ENCODE data around the gene KIR3DL1.
"Not testable (repeated sequence)": the region's sequence is repeated elsewhere in the genome, so short reads cannot be mapped to it uniquely, and the experiment has no call there.

The KIR3DL1 gene

DNA sequence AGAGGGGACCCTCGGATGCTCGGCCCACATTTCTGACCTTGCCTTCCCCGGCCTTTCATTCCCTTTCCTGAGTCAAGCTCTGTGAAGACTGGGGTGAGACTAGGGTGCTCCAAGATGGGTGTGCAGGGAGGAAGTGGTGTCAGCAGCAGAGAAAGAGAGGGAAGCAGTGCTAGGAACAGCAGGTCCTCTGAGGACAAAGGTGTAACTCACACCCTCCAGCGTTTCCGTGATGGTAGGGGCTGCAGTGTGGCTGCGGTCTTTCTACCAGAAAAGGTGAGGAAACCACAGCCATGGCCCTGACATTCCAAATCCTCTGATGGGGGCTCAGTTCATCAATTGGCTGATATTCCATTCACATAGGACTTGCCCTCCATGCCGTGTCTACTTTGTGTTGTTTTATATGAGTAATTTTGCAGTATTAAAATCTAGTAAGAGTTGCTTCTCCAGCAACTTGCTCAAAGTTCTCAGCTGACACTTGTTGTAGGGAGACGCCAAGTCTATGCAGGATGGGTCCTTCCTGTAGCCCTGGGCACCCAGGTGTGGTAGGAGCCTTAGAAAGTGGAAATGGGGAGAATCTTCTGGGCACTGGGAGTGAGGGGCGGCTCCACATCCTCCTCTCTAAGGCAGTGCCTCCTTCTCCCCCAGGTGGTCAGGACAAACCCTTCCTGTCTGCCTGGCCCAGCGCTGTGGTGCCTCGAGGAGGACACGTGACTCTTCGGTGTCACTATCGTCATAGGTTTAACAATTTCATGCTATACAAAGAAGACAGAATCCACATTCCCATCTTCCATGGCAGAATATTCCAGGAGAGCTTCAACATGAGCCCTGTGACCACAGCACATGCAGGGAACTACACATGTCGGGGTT lies 1.6 kb downstream of the KIR3DL1 start:
- H3K27me3 ChIP-seq (replicated peaks; ENCODE audit: insufficient read depth, low read length), result no peaks in the 10 kb centered on the region
- no peaks in the 10 kb centered on the region for H3K9me3 ChIP-seq (replicated peaks; ENCODE audit: insufficient read depth, low read length)
- no peak for TF ChIP-seq EZH2 (optimal IDR thresholded peaks at IDR 0.05; ENCODE audit: low read depth, low read length)
- TF ChIP-seq EZH2phosphoT487 (IDR thresholded peaks at IDR 0.05; ENCODE audit: low read length), result no peak
- TF ChIP-seq, protein P1, sequence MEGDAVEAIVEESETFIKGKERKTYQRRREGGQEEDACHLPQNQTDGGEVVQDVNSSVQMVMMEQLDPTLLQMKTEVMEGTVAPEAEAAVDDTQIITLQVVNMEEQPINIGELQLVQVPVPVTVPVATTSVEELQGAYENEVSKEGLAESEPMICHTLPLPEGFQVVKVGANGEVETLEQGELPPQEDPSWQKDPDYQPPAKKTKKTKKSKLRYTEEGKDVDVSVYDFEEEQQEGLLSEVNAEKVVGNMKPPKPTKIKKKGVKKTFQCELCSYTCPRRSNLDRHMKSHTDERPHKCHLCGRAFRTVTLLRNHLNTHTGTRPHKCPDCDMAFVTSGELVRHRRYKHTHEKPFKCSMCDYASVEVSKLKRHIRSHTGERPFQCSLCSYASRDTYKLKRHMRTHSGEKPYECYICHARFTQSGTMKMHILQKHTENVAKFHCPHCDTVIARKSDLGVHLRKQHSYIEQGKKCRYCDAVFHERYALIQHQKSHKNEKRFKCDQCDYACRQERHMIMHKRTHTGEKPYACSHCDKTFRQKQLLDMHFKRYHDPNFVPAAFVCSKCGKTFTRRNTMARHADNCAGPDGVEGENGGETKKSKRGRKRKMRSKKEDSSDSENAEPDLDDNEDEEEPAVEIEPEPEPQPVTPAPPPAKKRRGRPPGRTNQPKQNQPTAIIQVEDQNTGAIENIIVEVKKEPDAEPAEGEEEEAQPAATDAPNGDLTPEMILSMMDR (IDR thresholded peaks at IDR 0.05; ENCODE audit: low read length), result no peak
- H3K4me2 ChIP-seq (ENCODE audit: low read depth, low read length), result no peak overlapping the region
- no peaks in the 10 kb centered on the region for H3K36me3 ChIP-seq (replicated peaks; ENCODE audit: insufficient read depth, low read length)
- no peak overlapping the region for H3K27ac ChIP-seq (ENCODE audit: low read length)
- no peak overlapping the region for H3K9ac ChIP-seq (ENCODE audit: low read length)
- H4K20me1 ChIP-seq (ENCODE audit: insufficient read depth, low read length), result no peaks in the 10 kb centered on the region
- no peaks in the 10 kb centered on the region for H3K4me1 ChIP-seq (ENCODE audit: low read length)
- H3K9me2 ChIP-seq (replicated peaks; ENCODE audit: insufficient read depth, low read length), result no peaks in the 10 kb centered on the region
- H3K79me2 ChIP-seq (ENCODE audit: low read length), result no peaks in the 10 kb centered on the region
- no peak overlapping the region for H3K4me3 ChIP-seq (ENCODE audit: low read length)
- no peak overlapping the region for H2AFZ ChIP-seq (ENCODE audit: low read length)
- DNase-seq, result no peak
- H3F3A ChIP-seq (ENCODE audit: insufficient read depth, low read length), result no peaks in the 10 kb centered on the region

DNA sequence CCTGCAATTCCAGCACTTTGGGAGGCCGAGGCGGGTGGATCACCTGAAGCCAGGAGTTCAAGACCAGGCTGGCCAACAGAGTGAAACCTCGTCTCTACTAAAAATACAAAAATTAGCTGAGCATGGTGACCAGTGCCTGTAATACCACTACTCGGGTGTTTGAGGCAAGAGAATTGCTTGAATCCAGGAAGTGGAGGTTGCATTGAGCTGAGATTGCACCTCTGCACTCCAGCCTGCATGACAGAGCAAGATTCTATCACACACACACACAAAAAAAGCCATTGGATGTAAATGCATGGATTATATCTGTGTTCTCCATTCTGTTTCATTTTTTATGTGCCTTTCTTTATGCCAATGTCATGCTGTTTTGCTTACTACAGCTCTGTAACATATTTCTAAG lies 8.1 kb downstream of the KIR3DL1 start:
- not testable (repeated sequence) for H3K9ac ChIP-seq (ENCODE audit: low read length); DNase-seq; H3K4me1 ChIP-seq (ENCODE audit: low read length); H3K4me2 ChIP-seq (ENCODE audit: low read depth, low read length); H3K36me3 ChIP-seq (replicated peaks; ENCODE audit: insufficient read depth, low read length); H4K20me1 ChIP-seq (ENCODE audit: insufficient read depth, low read length); H3F3A ChIP-seq (ENCODE audit: insufficient read depth, low read length); H3K4me3 ChIP-seq (ENCODE audit: low read length); H2AFZ ChIP-seq (ENCODE audit: low read length); H3K27ac ChIP-seq (ENCODE audit: low read length); H3K27me3 ChIP-seq (replicated peaks; ENCODE audit: insufficient read depth, low read length); H3K9me3 ChIP-seq (replicated peaks; ENCODE audit: insufficient read depth, low read length); H3K9me2 ChIP-seq (replicated peaks; ENCODE audit: insufficient read depth, low read length); H3K79me2 ChIP-seq (ENCODE audit: low read length)

GRCh38 chr19:54825326-54825725 lies 9.1 kb downstream of the KIR3DL1 start:
- not testable (repeated sequence) for H2AFZ ChIP-seq (ENCODE audit: low read length); H3K4me3 ChIP-seq (ENCODE audit: low read length); H3K27ac ChIP-seq (ENCODE audit: low read length); H3K36me3 ChIP-seq (replicated peaks; ENCODE audit: insufficient read depth, low read length); H3K9me3 ChIP-seq (replicated peaks; ENCODE audit: insufficient read depth, low read length); H3K9me2 ChIP-seq (replicated peaks; ENCODE audit: insufficient read depth, low read length); H3K79me2 ChIP-seq (ENCODE audit: low read length); H3F3A ChIP-seq (ENCODE audit: insufficient read depth, low read length); H4K20me1 ChIP-seq (ENCODE audit: insufficient read depth, low read length); H3K4me1 ChIP-seq (ENCODE audit: low read length); H3K27me3 ChIP-seq (replicated peaks; ENCODE audit: insufficient read depth, low read length); DNase-seq; H3K4me2 ChIP-seq (ENCODE audit: low read depth, low read length); H3K9ac ChIP-seq (ENCODE audit: low read length)

DNA sequence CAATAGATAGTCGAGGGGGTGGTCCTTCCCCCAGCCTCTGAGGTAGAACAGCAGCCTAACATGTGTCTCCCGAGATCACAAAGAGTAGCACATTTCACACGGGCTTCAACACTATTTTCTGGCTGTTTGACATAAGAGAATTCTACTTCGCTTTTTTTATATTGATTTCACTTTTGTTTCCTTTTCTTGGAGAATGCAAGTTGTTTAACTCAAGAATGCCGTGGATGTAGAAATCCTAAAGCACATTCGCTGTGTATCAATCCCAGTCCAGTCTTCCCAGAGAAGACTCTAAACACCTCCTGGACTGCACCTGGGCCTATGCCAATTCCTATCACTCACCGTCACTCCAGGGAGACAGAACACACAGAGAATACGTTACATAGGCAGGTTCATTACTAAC lies 11.8 kb downstream of the KIR3DL1 start:
- not testable (repeated sequence) for H3K4me1 ChIP-seq (ENCODE audit: low read length); H3K9me3 ChIP-seq (replicated peaks; ENCODE audit: insufficient read depth, low read length); H3K4me3 ChIP-seq (ENCODE audit: low read length); H3K27me3 ChIP-seq (replicated peaks; ENCODE audit: insufficient read depth, low read length); H3K36me3 ChIP-seq (replicated peaks; ENCODE audit: insufficient read depth, low read length); H3K9me2 ChIP-seq (replicated peaks; ENCODE audit: insufficient read depth, low read length); DNase-seq; H3F3A ChIP-seq (ENCODE audit: insufficient read depth, low read length); H4K20me1 ChIP-seq (ENCODE audit: insufficient read depth, low read length); H3K27ac ChIP-seq (ENCODE audit: low read length); H2AFZ ChIP-seq (ENCODE audit: low read length); H3K4me2 ChIP-seq (ENCODE audit: low read depth, low read length); H3K9ac ChIP-seq (ENCODE audit: low read length); H3K79me2 ChIP-seq (ENCODE audit: low read length)

DNA sequence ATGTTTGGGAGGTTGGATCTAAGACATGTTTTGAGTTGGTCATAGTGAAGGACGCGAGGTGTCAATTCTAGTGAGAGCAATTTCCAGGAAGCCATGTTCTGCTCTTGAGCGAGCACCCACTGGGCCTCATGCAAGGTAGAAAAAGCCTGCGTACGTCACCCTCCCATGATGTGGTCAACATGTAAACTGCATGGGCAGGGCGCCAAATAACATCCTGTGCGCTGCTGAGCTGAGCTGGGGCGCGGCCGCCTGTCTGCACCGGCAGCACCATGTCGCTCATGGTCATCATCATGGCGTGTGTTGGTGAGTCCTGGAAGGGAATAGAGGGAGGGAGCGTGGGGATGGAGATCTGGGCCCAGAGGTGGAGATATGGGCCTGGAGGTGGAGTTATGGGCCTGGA lies 16.2 kb downstream of the KIR3DL1 start, which contains the start of gene KIR2DS4:
KIR2DS4 (plus strand) TSS at position 181 of the 400 bp plus-strand sequence.
- H3F3A ChIP-seq (ENCODE audit: insufficient read depth, low read length); H3K79me2 ChIP-seq (ENCODE audit: low read length); H3K9ac ChIP-seq (ENCODE audit: low read length); H3K4me2 ChIP-seq (ENCODE audit: low read depth, low read length); H3K9me2 ChIP-seq (replicated peaks; ENCODE audit: insufficient read depth, low read length); DNase-seq; H3K9me3 ChIP-seq (replicated peaks; ENCODE audit: insufficient read depth, low read length); H3K27ac ChIP-seq (ENCODE audit: low read length); H3K4me3 ChIP-seq (ENCODE audit: low read length); H4K20me1 ChIP-seq (ENCODE audit: insufficient read depth, low read length); H3K36me3 ChIP-seq (replicated peaks; ENCODE audit: insufficient read depth, low read length); H3K4me1 ChIP-seq (ENCODE audit: low read length); H3K27me3 ChIP-seq (replicated peaks; ENCODE audit: insufficient read depth, low read length); H2AFZ ChIP-seq (ENCODE audit: low read length): not testable (repeated sequence)

DNA sequence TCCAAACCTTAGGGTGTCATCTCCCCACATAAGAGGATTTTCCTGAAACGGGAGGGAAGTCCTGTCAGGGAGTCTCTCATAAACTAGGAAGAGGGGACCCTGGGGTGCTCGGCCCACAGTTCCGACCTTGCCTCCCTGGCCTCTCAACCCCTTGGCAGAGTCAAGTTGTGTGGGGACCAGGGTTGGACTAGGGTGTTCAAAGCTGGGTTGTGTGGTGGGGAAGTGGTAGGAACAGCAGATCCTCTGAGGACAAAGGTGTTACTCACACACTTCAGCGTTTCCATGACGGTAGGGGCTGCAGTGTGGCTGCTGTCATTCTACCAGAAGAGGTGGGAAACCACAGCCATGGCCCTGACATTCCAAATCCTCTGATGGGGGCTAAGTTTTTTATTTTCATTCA lies 18.9 kb downstream of the KIR3DL1 start:
- not testable (repeated sequence) for H3K4me2 ChIP-seq (ENCODE audit: low read depth, low read length); H3K9me2 ChIP-seq (replicated peaks; ENCODE audit: insufficient read depth, low read length); H2AFZ ChIP-seq (ENCODE audit: low read length); H3K9ac ChIP-seq (ENCODE audit: low read length); H3K4me3 ChIP-seq (ENCODE audit: low read length); H4K20me1 ChIP-seq (ENCODE audit: insufficient read depth, low read length); DNase-seq; H3K4me1 ChIP-seq (ENCODE audit: low read length); H3K9me3 ChIP-seq (replicated peaks; ENCODE audit: insufficient read depth, low read length); H3K27ac ChIP-seq (ENCODE audit: low read length); H3K36me3 ChIP-seq (replicated peaks; ENCODE audit: insufficient read depth, low read length); H3F3A ChIP-seq (ENCODE audit: insufficient read depth, low read length); H3K27me3 ChIP-seq (replicated peaks; ENCODE audit: insufficient read depth, low read length); H3K79me2 ChIP-seq (ENCODE audit: low read length)

DNA sequence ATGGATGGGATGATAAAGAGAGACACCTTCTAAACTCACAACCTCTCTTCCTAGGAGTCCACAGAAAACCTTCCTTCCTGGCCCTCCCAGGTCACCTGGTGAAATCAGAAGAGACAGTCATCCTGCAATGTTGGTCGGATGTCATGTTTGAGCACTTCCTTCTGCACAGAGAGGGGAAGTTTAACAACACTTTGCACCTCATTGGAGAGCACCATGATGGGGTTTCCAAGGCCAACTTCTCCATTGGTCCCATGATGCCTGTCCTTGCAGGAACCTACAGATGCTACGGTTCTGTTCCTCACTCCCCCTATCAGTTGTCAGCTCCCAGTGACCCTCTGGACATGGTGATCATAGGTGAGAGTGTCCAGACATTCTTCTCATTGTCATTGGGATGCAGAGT lies 21.3 kb downstream of the KIR3DL1 start:
- not testable (repeated sequence) for H3F3A ChIP-seq (ENCODE audit: insufficient read depth, low read length); H3K4me2 ChIP-seq (ENCODE audit: low read depth, low read length); H3K27me3 ChIP-seq (replicated peaks; ENCODE audit: insufficient read depth, low read length); H3K9me2 ChIP-seq (replicated peaks; ENCODE audit: insufficient read depth, low read length); H3K4me1 ChIP-seq (ENCODE audit: low read length); H3K36me3 ChIP-seq (replicated peaks; ENCODE audit: insufficient read depth, low read length); H3K27ac ChIP-seq (ENCODE audit: low read length); DNase-seq; H2AFZ ChIP-seq (ENCODE audit: low read length); H3K9ac ChIP-seq (ENCODE audit: low read length); H4K20me1 ChIP-seq (ENCODE audit: insufficient read depth, low read length); H3K79me2 ChIP-seq (ENCODE audit: low read length); H3K4me3 ChIP-seq (ENCODE audit: low read length); H3K9me3 ChIP-seq (replicated peaks; ENCODE audit: insufficient read depth, low read length)
